Astrocyte (in vitro differentiated cells and primary cell): ENCODE measurements around the gene RGS5. TPM values are rescaled to one million over a fixed set of nuclear protein-coding genes. Genes with fewer than 3 reads are reported as not detected.
A peak's percentile ranks its signal among the peaks of the same experiment; 100 is the strongest.

Experiments used
- DNase-seq: peaks from one replicate; pipeline ENCODE4 v3.0.0-alpha.2; 2010; ENCODE audit warnings: low read depth
- FAIRE-seq: peaks from 2 replicates; lab custom pipeline; 2011; peaks lifted over from hg19 to GRCh38; lab: Jason Lieb, UNC
- H2AFZ ChIP-seq: 2 replicates; pipeline ENCODE4 v1.6.0; 2012; ENCODE audit warnings: low read depth, low read length, inconsistent platforms
- H3K27ac ChIP-seq: 2 replicates; pipeline ENCODE4 v1.5.1; 2011; ENCODE audit warnings: low read depth, low read length, inconsistent platforms
- H3K27me3 ChIP-seq: 2 replicates; pipeline ENCODE4 v1.6.0; 2011; ENCODE audit warnings: low read length, inconsistent platforms; ENCODE audit not compliant: insufficient read depth
- H3K36me3 ChIP-seq: 2 replicates; pipeline ENCODE4 v1.5.1; 2011; ENCODE audit warnings: low read length, inconsistent platforms; ENCODE audit not compliant: insufficient read depth
- H3K4me1 ChIP-seq: 2 replicates; pipeline ENCODE4 v1.5.1; 2011; ENCODE audit warnings: low read length, inconsistent platforms; ENCODE audit not compliant: insufficient read depth
- H3K4me2 ChIP-seq: 2 replicates; pipeline ENCODE4 v1.6.0; 2012; ENCODE audit warnings: low read length, inconsistent platforms
- H3K4me3 ChIP-seq: 2 replicates; pipeline ENCODE4 v1.5.1; 2011; ENCODE audit warnings: low read depth, mild to moderate bottlenecking, low read length, inconsistent platforms; ENCODE audit not compliant: insufficient read depth
- H3K79me2 ChIP-seq: 2 replicates; pipeline ENCODE4 v1.6.0; 2012; ENCODE audit warnings: mild to moderate bottlenecking, low read length, inconsistent platforms; ENCODE audit not compliant: insufficient read depth
- H3K9ac ChIP-seq: 2 replicates; pipeline ENCODE4 v1.6.0; 2012; ENCODE audit warnings: mild to moderate bottlenecking, low read length, inconsistent platforms
- H3K9me3 ChIP-seq: 2 replicates; pipeline ENCODE4 v1.5.1; 2012; ENCODE audit warnings: low read depth, mild to moderate bottlenecking, low read length, inconsistent platforms; ENCODE audit not compliant: insufficient read depth
- H4K20me1 ChIP-seq: 2 replicates; pipeline ENCODE4 v1.6.0; 2012; ENCODE audit warnings: low read length, inconsistent platforms; ENCODE audit not compliant: insufficient read depth
- H3K27ac Mint-ChIP-seq: one replicate; pipeline ENCODE4 v1.8.0; 2021; ENCODE audit warnings: mild to moderate bottlenecking, mixed read lengths; ENCODE audit not compliant: unreplicated experiment
- H3K27me3 Mint-ChIP-seq: one replicate; pipeline ENCODE4 v1.8.0; 2021; ENCODE audit warnings: low read depth, mixed read lengths; ENCODE audit not compliant: unreplicated experiment
- H3K36me3 Mint-ChIP-seq: one replicate; pipeline ENCODE4 v1.8.0; 2021; ENCODE audit warnings: low read depth, mixed read lengths; ENCODE audit not compliant: unreplicated experiment
- H3K4me1 Mint-ChIP-seq: one replicate; pipeline ENCODE4 v1.8.0; 2021; ENCODE audit warnings: low read depth, mixed read lengths; ENCODE audit not compliant: unreplicated experiment
- H3K4me3 Mint-ChIP-seq: one replicate; pipeline ENCODE4 v1.8.0; 2021; ENCODE audit warnings: mild to moderate bottlenecking, moderate library complexity, mixed read lengths; ENCODE audit not compliant: unreplicated experiment
- H3K9me3 Mint-ChIP-seq: one replicate; pipeline ENCODE4 v1.8.0; 2021; ENCODE audit warnings: mild to moderate bottlenecking, mixed read lengths; ENCODE audit not compliant: unreplicated experiment
- EZH2 ChIP-seq: IDR thresholded peaks from 2 replicates; pipeline ENCODE4 v1.6.1; 2012; ENCODE audit warnings: mild to moderate bottlenecking, low read length, inconsistent platforms; ENCODE audit not compliant: insufficient read depth
- total RNA-seq: library from RNA; stranded (reverse); gene quantifications from 2 replicates; pipeline ENCODE4 v1.2.1, GENCODE V29; 2021
- TF ChIP-seq, protein P1 (sequence below): IDR thresholded peaks from 2 replicates; pipeline ENCODE4 v1.5.1; 2011; ENCODE audit warnings: low read depth, mild to moderate bottlenecking, inconsistent platforms, low read length, moderate library complexity; ENCODE audit not compliant: insufficient read depth

The RGS5 gene
- total RNA-seq, 1 donor from 2014 or later, result 24.1 TPM

DNA sequence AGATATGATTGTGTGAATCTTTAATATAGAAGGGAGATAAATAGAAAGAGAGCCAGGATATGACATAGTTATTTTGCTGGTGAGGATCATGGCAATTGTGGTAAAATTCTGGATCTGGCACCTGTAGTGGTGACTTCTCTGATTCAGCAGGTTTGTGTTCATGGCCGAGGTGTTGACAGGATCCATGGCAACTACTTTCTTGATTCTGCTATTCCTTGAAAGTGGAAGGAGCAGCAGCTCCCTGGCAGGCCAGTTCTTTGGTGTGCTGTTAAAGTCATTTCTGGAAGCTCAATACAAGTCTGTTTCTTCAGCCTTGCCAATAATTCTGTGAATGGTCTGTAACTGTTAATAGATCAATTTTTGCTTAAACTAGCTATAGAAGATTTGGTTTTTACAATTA lies 100.1 kb downstream of the RGS5 start:
- FAIRE-seq (no peak), DNase-seq (no peak)
- no peaks in the 10 kb centered on the region for H3K9me3 Mint-ChIP-seq
- no peak overlapping the region for H3K27ac Mint-ChIP-seq
- Histone ChIP-seq H2AFZ (no peak overlapping the region), H3K79me2 (no peaks in the 10 kb centered on the region), H3K9ac (no peak overlapping the region), H3K4me2 (no peak overlapping the region), H3K27me3 (no peaks in the 10 kb centered on the region), H4K20me1 (no peaks in the 10 kb centered on the region), H3K36me3 (no peaks in the 10 kb centered on the region), H3K4me3 (no peak overlapping the region), H3K4me1 (peaks cover 6% of the 10 kb centered on the region), H3K27ac (no peak overlapping the region), H3K9me3 (no peaks in the 10 kb centered on the region)
- H3K4me1 Mint-ChIP-seq, result no peaks in the 10 kb centered on the region
- no peak for TF ChIP-seq EZH2
- TF ChIP-seq, protein P1, sequence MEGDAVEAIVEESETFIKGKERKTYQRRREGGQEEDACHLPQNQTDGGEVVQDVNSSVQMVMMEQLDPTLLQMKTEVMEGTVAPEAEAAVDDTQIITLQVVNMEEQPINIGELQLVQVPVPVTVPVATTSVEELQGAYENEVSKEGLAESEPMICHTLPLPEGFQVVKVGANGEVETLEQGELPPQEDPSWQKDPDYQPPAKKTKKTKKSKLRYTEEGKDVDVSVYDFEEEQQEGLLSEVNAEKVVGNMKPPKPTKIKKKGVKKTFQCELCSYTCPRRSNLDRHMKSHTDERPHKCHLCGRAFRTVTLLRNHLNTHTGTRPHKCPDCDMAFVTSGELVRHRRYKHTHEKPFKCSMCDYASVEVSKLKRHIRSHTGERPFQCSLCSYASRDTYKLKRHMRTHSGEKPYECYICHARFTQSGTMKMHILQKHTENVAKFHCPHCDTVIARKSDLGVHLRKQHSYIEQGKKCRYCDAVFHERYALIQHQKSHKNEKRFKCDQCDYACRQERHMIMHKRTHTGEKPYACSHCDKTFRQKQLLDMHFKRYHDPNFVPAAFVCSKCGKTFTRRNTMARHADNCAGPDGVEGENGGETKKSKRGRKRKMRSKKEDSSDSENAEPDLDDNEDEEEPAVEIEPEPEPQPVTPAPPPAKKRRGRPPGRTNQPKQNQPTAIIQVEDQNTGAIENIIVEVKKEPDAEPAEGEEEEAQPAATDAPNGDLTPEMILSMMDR, result no peak
- H3K4me3 Mint-ChIP-seq, result no peak overlapping the region
- H3K36me3 Mint-ChIP-seq, result no peaks in the 10 kb centered on the region
- H3K27me3 Mint-ChIP-seq, result peaks cover 6% of the 10 kb centered on the region

GRCh38 chr1:163095213-163095612 lies 107.5 kb downstream of the RGS5 start:
- no peaks in the 10 kb centered on the region for H3K4me1 Mint-ChIP-seq
- no peaks in the 10 kb centered on the region for H3K9me3 Mint-ChIP-seq
- Histone ChIP-seq H3K4me3 (no peak overlapping the region), H3K36me3 (no peaks in the 10 kb centered on the region), H3K27me3 (no peaks in the 10 kb centered on the region), H3K4me1 (no peaks in the 10 kb centered on the region), H3K4me2 (no peak overlapping the region), H3K27ac (no peak overlapping the region), H2AFZ (no peak overlapping the region), H3K9me3 (no peaks in the 10 kb centered on the region), H3K9ac (no peak overlapping the region), H3K79me2 (no peaks in the 10 kb centered on the region), H4K20me1 (no peaks in the 10 kb centered on the region)
- TF ChIP-seq, protein P1, result no peak
- no peak for TF ChIP-seq EZH2
- DNase-seq (no peak), FAIRE-seq (no peak)
- H3K4me3 Mint-ChIP-seq, result no peak overlapping the region
- no peak overlapping the region for H3K27ac Mint-ChIP-seq
- H3K27me3 Mint-ChIP-seq, result peaks cover 4% of the 10 kb centered on the region
- H3K36me3 Mint-ChIP-seq, result no peaks in the 10 kb centered on the region

DNA sequence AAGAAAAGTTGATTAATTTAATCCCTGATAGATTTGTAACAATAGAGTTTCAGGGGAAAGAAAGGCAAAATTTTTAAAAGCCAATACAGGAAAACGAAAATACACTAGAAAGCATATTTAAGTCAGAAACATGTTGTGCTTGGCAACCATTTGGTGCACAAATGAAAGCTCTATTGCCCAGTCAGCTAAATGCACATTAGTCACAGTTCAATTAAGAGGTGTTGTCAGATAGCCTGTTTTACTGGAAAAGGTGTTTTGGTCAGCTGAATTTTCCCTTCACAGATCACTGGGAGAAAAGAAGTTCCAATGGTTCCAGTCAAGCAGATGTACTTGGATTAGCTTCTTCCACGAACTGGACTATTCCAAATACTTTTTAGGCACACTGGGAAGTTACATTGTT lies 108.1 kb downstream of the RGS5 start:
- H3K9me3 Mint-ChIP-seq, result no peaks in the 10 kb centered on the region
- Histone ChIP-seq H3K4me3 (no peak overlapping the region), H4K20me1 (no peaks in the 10 kb centered on the region), H2AFZ (no peak overlapping the region), H3K27me3 (no peaks in the 10 kb centered on the region), H3K36me3 (no peaks in the 10 kb centered on the region), H3K9me3 (no peaks in the 10 kb centered on the region), H3K79me2 (no peaks in the 10 kb centered on the region), H3K4me2 (peak overlapping the region; percentile 24), H3K4me1 (no peaks in the 10 kb centered on the region), H3K27ac (no peak overlapping the region), H3K9ac (no peak overlapping the region)
- H3K36me3 Mint-ChIP-seq, result no peaks in the 10 kb centered on the region
- H3K27me3 Mint-ChIP-seq, result peaks cover 4% of the 10 kb centered on the region
- H3K4me3 Mint-ChIP-seq, result no peak overlapping the region
- TF ChIP-seq, protein P1, result no peak
- TF ChIP-seq EZH2, result no peak
- H3K27ac Mint-ChIP-seq, result no peak overlapping the region
- FAIRE-seq (no peak), DNase-seq (no peak)
- H3K4me1 Mint-ChIP-seq, result no peaks in the 10 kb centered on the region
